SKM-1 treated with dmso at 0.1 percent for 144 hours (cell line): ENCODE results near the gene BTD.

Experiments
- DNase-seq: peaks from one replicate; lab custom pipeline; 2025; ENCODE audit not compliant: unreplicated experiment; lab: John Stamatoyannopoulos, UW

The BTD gene

GRCh38 chr3:15664144-15664543, 62.6 kb downstream of the BTD start:
- DNase-seq, result no peak

GRCh38 chr3:15665510-15666150, 64.1 kb downstream of the BTD start:
- DNase-seq, result no peak

GRCh38 chr3:15666277-15666676, 64.7 kb downstream of the BTD start:
- DNase-seq, result no peak

- DNase-seq, result no peak
Observed at GRCh38 chr3:15667484-15667883, 65.9 kb downstream of the BTD start.

- DNase-seq, result no peak
Observed at GRCh38 chr3:15673536-15673935, 72.0 kb downstream of the BTD start.

GRCh38 chr3:15676259-15676658, 74.7 kb downstream of the BTD start:
- no peak for DNase-seq

- no peak for DNase-seq
Observed at GRCh38 chr3:15679306-15679705, 77.8 kb downstream of the BTD start.

- DNase-seq, result no peak
Observed at GRCh38 chr3:15681668-15682067, 80.1 kb downstream of the BTD start.

- peak; percentile 48 for DNase-seq
Observed at GRCh38 chr3:15682561-15683185, 81.1 kb downstream of the BTD start.

- DNase-seq, result peak; percentile 36
Observed at GRCh38 chr3:15683253-15683652, 81.7 kb downstream of the BTD start.

- DNase-seq, result no peak
Observed at GRCh38 chr3:15685927-15686326, 84.4 kb downstream of the BTD start.

- no peak for DNase-seq
Observed at GRCh38 chr3:15690230-15690629, 88.7 kb downstream of the BTD start.

- no peak for DNase-seq
Observed at GRCh38 chr3:15690748-15691147, 89.2 kb downstream of the BTD start.

- no peak for DNase-seq
Observed at GRCh38 chr3:15693355-15693754, 91.8 kb downstream of the BTD start.

GRCh38 chr3:15694628-15695027, 93.1 kb downstream of the BTD start:
- no peak for DNase-seq
